ENCODE results near the gene OR2A12. TPM values are rescaled to one million over a fixed set of nuclear protein-coding genes. Genes with fewer than 3 reads are reported as not detected.

The OR2A12 gene
- total RNA-seq = not detected in 2 replicates

GRCh38 chr7:144085978-144086377, at the start of gene OR2A12:
OR2A12 (plus strand) TSS chr7:144086278; CDS start chr7:144095108, 8,830 bp downstream.

DNA sequence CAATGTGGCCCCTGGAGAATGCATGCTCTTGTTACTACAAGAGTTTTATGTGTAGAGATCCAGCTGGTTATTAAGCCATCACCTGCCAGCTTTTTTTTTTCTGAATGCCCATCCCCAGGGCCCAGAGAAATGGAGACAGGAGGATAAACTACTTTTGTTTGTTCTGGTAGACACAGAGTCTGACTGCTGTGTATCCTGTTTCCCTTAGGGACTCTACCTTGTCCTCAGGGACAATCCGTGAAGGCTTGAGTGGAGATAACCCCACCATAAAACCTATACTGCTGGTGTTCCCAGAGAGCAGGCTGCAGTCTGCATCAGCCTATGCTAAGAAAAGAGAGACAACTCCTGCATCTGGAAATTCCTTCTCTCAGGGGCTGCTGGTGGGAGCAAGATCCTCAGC, 37.4 kb upstream of the OR2A12 start, which contains the start of gene OR2A5:
OR2A5 (plus strand) TSS at position 301 of the 400 bp plus-strand sequence. CDS start 1,454 bp downstream, outside the sequence.

GRCh38 chr7:144069511-144069910, 16.6 kb upstream of the OR2A12 start, which contains the start of gene OR2A25:
OR2A25 (plus strand) TSS chr7:144069811; CDS start chr7:144074220, 4,409 bp downstream.

DNA sequence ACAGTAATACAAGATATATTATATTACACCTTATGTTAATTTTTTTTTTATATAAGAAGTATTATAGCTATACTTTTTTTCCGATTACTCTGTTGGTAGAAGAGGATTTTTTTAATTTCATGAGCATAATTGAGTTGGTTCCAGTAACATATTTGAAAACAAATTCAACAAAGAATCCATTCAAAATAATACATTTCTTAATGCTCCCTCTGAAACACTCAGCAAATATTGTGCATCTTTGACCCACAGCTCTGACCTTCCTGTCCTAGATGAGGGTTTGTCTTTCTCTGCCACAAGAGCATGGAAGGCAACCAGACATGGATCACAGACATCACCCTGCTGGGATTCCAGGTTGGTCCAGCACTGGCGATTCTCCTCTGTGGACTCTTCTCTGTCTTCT, 23.2 kb downstream of the OR2A12 start, which contains the start of gene OR2A2:
OR2A2 (plus strand) TSS at position 301 of the 400 bp plus-strand sequence; CDS start at position 301, 0 bp downstream.

GRCh38 chr7:144122876-144123275, 36.8 kb downstream of the OR2A12 start, which contains the start of gene OR2A14:
OR2A14 (plus strand) TSS chr7:144123176; CDS start chr7:144129113, 5,937 bp downstream.

Other genes with a start within 250 kb of the OR2A12 start
- gene TCAF1, start 184.1 kb upstream of the OR2A12 start, total RNA-seq = 75.3 and 99.4 TPM in 2 replicates
- gene OR2F2, start 151.0 kb upstream of the OR2A12 start, total RNA-seq = not detected in 2 replicates
- not detected in 2 replicates for gene OR2F1, start 131.4 kb upstream of the OR2A12 start, total RNA-seq
- gene OR6B1, start 86.0 kb upstream of the OR2A12 start, total RNA-seq = not detected in 2 replicates
- gene OR2A5, start 37.3 kb upstream of the OR2A12 start, total RNA-seq = not detected in 2 replicates
- gene OR2A25, start 16.5 kb upstream of the OR2A12 start, total RNA-seq = not detected in 2 replicates
- not detected in 2 replicates for gene OR2A2, start 23.3 kb downstream of the OR2A12 start, total RNA-seq
- not detected in 2 replicates for gene OR2A14, start 36.9 kb downstream of the OR2A12 start, total RNA-seq
- 0.36 and 0.91 TPM in 2 replicates for gene CTAGE4, start 97.2 kb downstream of the OR2A12 start, total RNA-seq
- 0.63 and 1.3 TPM in 2 replicates for gene ARHGEF35, start 109.6 kb downstream of the OR2A12 start, total RNA-seq
- gene OR2A42, start 153.3 kb downstream of the OR2A12 start, total RNA-seq = 0.03 TPM in 1 of 2 replicates, not detected in the other
- 0.07 and 0.40 TPM in 2 replicates for gene OR2A7, start 178.5 kb downstream of the OR2A12 start, total RNA-seq
- 0.17 TPM in 1 of 2 replicates, not detected in the other for gene CTAGE8, start 183.0 kb downstream of the OR2A12 start, total RNA-seq
- gene OR2A1, start 226.1 kb downstream of the OR2A12 start, total RNA-seq = 0.07 and 0.33 TPM in 2 replicates

Measured in smooth muscle cell of the pulmonary artery (primary cell).